ENCODE results near the gene LGALS12. TPM values are rescaled to one million over a fixed set of nuclear protein-coding genes. Genes with fewer than 3 reads are reported as not detected.

Gene LGALS12
- total and polyA plus RNA-seq, 10 of the 15 experiments (the other 5 are each of a cell fraction or from before 2014, with no cell fraction given), result not detected

DNA sequence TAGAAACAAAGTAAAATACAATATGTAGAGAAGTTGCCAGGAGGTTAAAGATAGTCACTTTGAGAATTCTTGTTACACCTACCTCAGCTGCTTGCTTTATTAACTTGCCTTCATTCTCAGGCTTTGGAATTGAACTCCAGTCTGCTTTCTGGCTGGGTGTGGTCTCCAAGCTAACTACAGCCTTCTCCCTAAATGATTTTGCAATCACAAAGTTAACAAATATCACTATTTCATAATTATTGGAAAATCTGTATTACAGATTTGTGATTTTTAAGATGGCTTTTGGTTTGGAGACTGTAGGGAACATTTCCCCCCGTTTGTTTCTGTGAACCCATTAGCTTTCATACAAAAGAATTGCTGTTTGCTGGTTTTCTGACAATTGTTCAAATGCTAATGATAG, 17.1 kb upstream of the LGALS12 start:
- ATAC-seq (no peak), FAIRE-seq (no peak), DNase-seq (ENCODE audit: low read depth, low spot score) (no peak)
- Histone ChIP-seq H3K9ac (ENCODE audit: control insufficient read depth, insufficient read depth, low read length) (no peak overlapping the region), H3K79me2 (ENCODE audit: control insufficient read depth, insufficient read depth, low read length) (no peaks in the 10 kb centered on the region), H3K27me3 (replicated peaks in 1 of 2; ENCODE audit: control insufficient read depth in 2 of 2, insufficient read depth in 2 of 2, low read length in 1 of 2) (peaks cover 3 to 8% of the 10 kb centered on the region in 2 experiments; a peak in 3 of 4 replicates), H3K4me1 (ENCODE audit: control insufficient read depth, insufficient read depth, low read length) (no peaks in the 10 kb centered on the region), H3K27ac (ENCODE audit: control insufficient read depth, insufficient read depth) (no peak overlapping the region), H3K4me2 (ENCODE audit: control insufficient read depth, insufficient read depth) (no peak overlapping the region), H2AFZ (ENCODE audit: control insufficient read depth, low read depth, low read length) (no peak overlapping the region), H3K36me3 (ENCODE audit: control insufficient read depth in 2 of 2, insufficient read depth in 2 of 2, low read length in 1 of 2) (no peaks in the 10 kb centered on the region), H4K20me1 (ENCODE audit: control insufficient read depth, insufficient read depth) (no peaks in the 10 kb centered on the region), H3K9me3 (replicated peaks; ENCODE audit: control insufficient read depth, insufficient read depth, low read length) (peaks cover 2% of the 10 kb centered on the region; the same call in 2 of the 3 replicates), H3K4me3 (no peak overlapping the region)
- ChIA-PET CTCF (interaction anchor here (6.0 kb wide), 1 partner anchor 9 kb away, joined by 25 read pairs; no protein-coding TSS in a partner anchor), SMC1A (ENCODE audit: uncharacterized antibody, unreplicated experiment) (interaction anchor here (1.1 to 1.9 kb wide), 3 partner anchors 8 to 19 kb away, joined by 4 to 7 read pairs (median 5); no protein-coding TSS in a partner anchor), RAD21 (ENCODE audit: unreplicated experiment) (interaction anchor here (0.9 to 1.6 kb wide), 2 partner anchors 10 to 250 kb away, joined by 3 to 7 read pairs; no protein-coding TSS in a partner anchor), POLR2A (no interaction called here)
- intact Hi-C loops (cut with micrococcal nuclease; ENCODE audit: unreplicated experiment) (no loop called here), in situ Hi-C loops (cut with MboI) (no loop called here)
- TF ChIP-seq YY1 (IDR thresholded peaks at IDR 0.05; ENCODE audit: low read depth, low read length) (no peak), IKZF2 (IDR thresholded peaks at IDR 0.05) (no peak), IRF4 (IDR thresholded peaks at IDR 0.05; ENCODE audit: low read depth, low read length) (no peak), NKRF (conservative IDR thresholded peaks at IDR 0.05) (no peak), ATF7 (IDR thresholded peaks at IDR 0.05; ENCODE audit: low read depth) (no peak), SUPT20H (IDR thresholded peaks at IDR 0.05; ENCODE audit: borderline replicate concordance, control insufficient read depth, low read depth, low read length) (no peak), NR2C1 (IDR thresholded peaks at IDR 0.05) (no peak), MEF2B (IDR thresholded peaks at IDR 0.05; ENCODE audit: partially characterized antibody, poor library complexity, severe bottlenecking) (no peak), MTA3 (IDR thresholded peaks at IDR 0.05; ENCODE audit: borderline replicate concordance, low read length) (no peak), RUNX3 (IDR thresholded peaks at IDR 0.05; ENCODE audit: low read length) (no peak), PML (IDR thresholded peaks at IDR 0.05; ENCODE audit: low read length) (no peak), MYC (IDR thresholded peaks at IDR 0.05; ENCODE audit: insufficient read depth, insufficient read length, insufficient replicate concordance, low read length, severe bottlenecking) (no peak), HSF1 (IDR thresholded peaks at IDR 0.05; ENCODE audit: low read depth, low read length) (no peak), FOXM1 (IDR thresholded peaks at IDR 0.05; ENCODE audit: low read depth, low read length) (no peak), TCF3 (IDR thresholded peaks at IDR 0.05; ENCODE audit: borderline replicate concordance, insufficient read depth, low read depth, low read length) (no peak), YBX1 (IDR thresholded peaks at IDR 0.05) (no peak), PAX5 (IDR thresholded peaks at IDR 0.05; ENCODE audit: borderline replicate concordance, low read depth, low read length) (no peak)
- TF ChIP-seq, protein P1, sequence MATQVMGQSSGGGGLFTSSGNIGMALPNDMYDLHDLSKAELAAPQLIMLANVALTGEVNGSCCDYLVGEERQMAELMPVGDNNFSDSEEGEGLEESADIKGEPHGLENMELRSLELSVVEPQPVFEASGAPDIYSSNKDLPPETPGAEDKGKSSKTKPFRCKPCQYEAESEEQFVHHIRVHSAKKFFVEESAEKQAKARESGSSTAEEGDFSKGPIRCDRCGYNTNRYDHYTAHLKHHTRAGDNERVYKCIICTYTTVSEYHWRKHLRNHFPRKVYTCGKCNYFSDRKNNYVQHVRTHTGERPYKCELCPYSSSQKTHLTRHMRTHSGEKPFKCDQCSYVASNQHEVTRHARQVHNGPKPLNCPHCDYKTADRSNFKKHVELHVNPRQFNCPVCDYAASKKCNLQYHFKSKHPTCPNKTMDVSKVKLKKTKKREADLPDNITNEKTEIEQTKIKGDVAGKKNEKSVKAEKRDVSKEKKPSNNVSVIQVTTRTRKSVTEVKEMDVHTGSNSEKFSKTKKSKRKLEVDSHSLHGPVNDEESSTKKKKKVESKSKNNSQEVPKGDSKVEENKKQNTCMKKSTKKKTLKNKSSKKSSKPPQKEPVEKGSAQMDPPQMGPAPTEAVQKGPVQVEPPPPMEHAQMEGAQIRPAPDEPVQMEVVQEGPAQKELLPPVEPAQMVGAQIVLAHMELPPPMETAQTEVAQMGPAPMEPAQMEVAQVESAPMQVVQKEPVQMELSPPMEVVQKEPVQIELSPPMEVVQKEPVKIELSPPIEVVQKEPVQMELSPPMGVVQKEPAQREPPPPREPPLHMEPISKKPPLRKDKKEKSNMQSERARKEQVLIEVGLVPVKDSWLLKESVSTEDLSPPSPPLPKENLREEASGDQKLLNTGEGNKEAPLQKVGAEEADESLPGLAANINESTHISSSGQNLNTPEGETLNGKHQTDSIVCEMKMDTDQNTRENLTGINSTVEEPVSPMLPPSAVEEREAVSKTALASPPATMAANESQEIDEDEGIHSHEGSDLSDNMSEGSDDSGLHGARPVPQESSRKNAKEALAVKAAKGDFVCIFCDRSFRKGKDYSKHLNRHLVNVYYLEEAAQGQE (IDR thresholded peaks at IDR 0.05; ENCODE audit: low read depth, low read length), result no peak
- 0% methylated on average over 1 of the region's 1 CpG for WGBS (ENCODE audit: insufficient coverage, insufficient replicate concordance, low lambda C conversion rate, missing lambda C conversion rate)
- BruUV-seq (replicated peaks), result no TSS peak

Measured in GM12878 (cell line).